ENCODE data around the gene IL10RA. TPM values are rescaled to one million over a fixed set of nuclear protein-coding genes. Genes with fewer than 3 reads are reported as not detected.
A peak's percentile ranks its signal among the peaks of the same experiment; 100 is the strongest.
"Not testable (repeated sequence)": the region's sequence is repeated elsewhere in the genome, so short reads cannot be mapped to it uniquely, and the experiment has no call there.

The IL10RA gene
- total and polyA plus RNA-seq, 7 experiments from 2014 or later, result 85.2 to 300 (median 171) TPM

DNA sequence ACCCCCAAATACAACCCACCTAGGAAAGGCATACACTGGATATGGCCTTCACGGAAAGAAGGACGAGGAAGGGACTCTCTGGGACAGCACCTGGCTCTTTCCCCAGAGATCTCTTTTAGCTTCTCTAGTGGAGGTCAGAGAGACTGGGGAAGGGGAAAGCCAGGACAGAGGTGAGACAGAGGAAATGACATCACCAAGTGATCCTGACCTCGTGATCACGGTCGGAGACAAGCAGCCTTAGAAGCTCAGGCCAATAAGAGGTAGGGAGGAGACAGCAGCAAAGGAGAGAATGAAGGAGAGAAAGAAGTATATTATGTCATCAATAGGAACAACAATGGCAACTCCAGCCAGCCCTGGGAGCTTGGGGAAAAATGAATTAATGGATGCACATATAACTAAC, 41.6 kb upstream of the IL10RA start:
- no peak for ATAC-seq
- peaks cover 26 to 28% of the 10 kb centered on the region in 2 donors for H3K4me1 ChIP-seq (ENCODE audit: control insufficient read depth in 2 of 2, insufficient read depth in 2 of 2, low read length in 2 of 2)
- CTCF ChIA-PET, result interaction anchor here (0.9 to 9.5 kb wide), 6 partner anchors 9 to 121 kb away, joined by 3 to 138 read pairs (median 59); partner anchors contain the start of genes FXYD2 and IL10RA
- peak overlapping the region in 3 of 9 donors; percentile 32 to 84 (median 76) for H3K27ac Mint-ChIP-seq
- POLR2A ChIA-PET, result interaction anchor here (1.0 kb wide), 1 partner anchor 101 kb away, joined by 3 read pairs; no protein-coding TSS in a partner anchor
- no peaks in the 10 kb centered on the region for H3K9me3 ChIP-seq (ENCODE audit: control insufficient read depth in 2 of 3, low read length in 3 of 3)
- H3K9me3 Mint-ChIP-seq, result peaks cover 0 to 5% (median 0%) of the 10 kb centered on the region in 11 donors
- H3K27me3 Mint-ChIP-seq, result no peaks in the 10 kb centered on the region
- no peaks in the 10 kb centered on the region for H3K27me3 ChIP-seq (ENCODE audit: control insufficient read depth in 2 of 2, insufficient read depth in 2 of 2, low read length in 2 of 2)
- intact Hi-C loops (cut with micrococcal nuclease), result loop anchor here in 1 of 2 donors (10.0 kb wide), 1 partner anchor 520 kb away; no protein-coding TSS in a partner anchor
- H3K36me3 Mint-ChIP-seq, result peaks cover 0 to 8% (median 5%) of the 10 kb centered on the region in 5 donors
- no peak overlapping the region for H3K4me3 ChIP-seq (ENCODE audit: low read length)
- DNase-seq, result no peak
- no peaks in the 10 kb centered on the region for H3K36me3 ChIP-seq (ENCODE audit: control insufficient read depth in 2 of 3, insufficient read depth in 3 of 3, low read length in 3 of 3)
- H3K27ac ChIP-seq (ENCODE audit: low read depth, low read length), result no peak overlapping the region
- H3K4me1 Mint-ChIP-seq, result peaks cover 29 to 62% (median 36%) of the 10 kb centered on the region in 7 donors
- peak overlapping the region in 1 of 10 donors; percentile 11 for H3K4me3 Mint-ChIP-seq

DNA sequence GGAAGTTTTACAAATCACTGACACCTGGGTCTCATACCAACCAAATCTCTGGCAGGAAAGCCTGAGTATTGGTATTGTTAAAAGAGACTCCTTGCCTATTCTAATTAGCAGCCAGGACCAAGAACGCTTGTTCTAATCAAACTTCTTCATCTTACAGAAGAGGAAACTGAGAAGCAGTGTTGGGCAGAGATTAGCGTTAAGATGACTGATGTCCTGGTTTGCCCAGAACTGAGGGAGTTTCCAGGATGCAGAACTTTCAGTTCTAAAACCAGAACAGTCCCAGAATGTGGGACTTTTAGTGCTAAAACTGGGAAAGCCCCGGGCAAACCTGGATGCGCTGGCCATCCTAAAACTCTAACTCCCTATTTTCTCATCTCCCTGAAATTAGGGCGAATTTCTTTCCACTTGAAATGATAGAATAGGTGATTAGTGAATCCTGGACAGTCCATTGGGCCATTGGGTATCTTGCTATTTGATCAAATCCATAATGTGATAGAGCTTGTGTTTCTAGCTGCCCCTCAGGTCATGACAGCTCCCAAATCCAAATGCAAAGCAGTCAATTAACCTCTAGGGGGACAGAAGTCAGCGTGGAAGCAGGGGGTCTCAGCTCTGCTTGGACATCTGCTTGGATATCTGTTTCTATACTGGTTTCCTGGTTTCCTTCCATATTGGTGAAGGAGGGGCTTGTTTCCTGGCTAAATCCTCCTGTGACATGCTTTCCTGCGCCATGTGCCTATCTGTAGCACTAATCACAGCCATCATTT, 41.0 kb upstream of the IL10RA start:
- Histone ChIP-seq H3K36me3 (ENCODE audit: control insufficient read depth in 2 of 3, insufficient read depth in 3 of 3, low read length in 3 of 3) (no peaks in the 10 kb centered on the region), H3K27me3 (ENCODE audit: control insufficient read depth in 2 of 2, insufficient read depth in 2 of 2, low read length in 2 of 2) (no peaks in the 10 kb centered on the region), H3K9me3 (ENCODE audit: control insufficient read depth in 2 of 3, low read length in 3 of 3) (no peaks in the 10 kb centered on the region), H3K4me1 (ENCODE audit: control insufficient read depth in 2 of 2, insufficient read depth in 2 of 2, low read length in 2 of 2) (peaks cover 32 to 34% of the 10 kb centered on the region in 2 donors), H3K4me3 (ENCODE audit: low read length) (no peak overlapping the region), H3K27ac (ENCODE audit: low read depth, low read length) (no peak overlapping the region)
- no peaks in the 10 kb centered on the region for H3K27me3 Mint-ChIP-seq
- peaks cover 0 to 5% (median 0%) of the 10 kb centered on the region in 11 donors for H3K9me3 Mint-ChIP-seq
- intact Hi-C loops (cut with micrococcal nuclease), result loop anchor here in 1 of 2 donors (10.0 kb wide), 1 partner anchor 520 kb away; no protein-coding TSS in a partner anchor
- H3K27ac Mint-ChIP-seq, result peak overlapping the region in 2 of 9 donors; percentile 76 to 84
- H3K4me1 Mint-ChIP-seq, result peaks cover 32 to 69% (median 43%) of the 10 kb centered on the region in 7 donors
- H3K36me3 Mint-ChIP-seq, result peaks cover 0 to 8% (median 5%) of the 10 kb centered on the region in 5 donors
- peak overlapping the region in 1 of 10 donors; percentile 11 for H3K4me3 Mint-ChIP-seq
- no peak for DNase-seq
- no peak for ATAC-seq
- POLR2A ChIA-PET, result interaction anchor here (1.0 to 3.3 kb wide), 2 partner anchors 42 to 102 kb away, joined by 3 to 20 read pairs; partner anchors contain the start of gene IL10RA
- CTCF ChIA-PET, result interaction anchor here (0.9 to 9.5 kb wide), 13 partner anchors 9 to 520 kb away, joined by 3 to 138 read pairs (median 13); partner anchors contain the start of genes FXYD2 and IL10RA

DNA sequence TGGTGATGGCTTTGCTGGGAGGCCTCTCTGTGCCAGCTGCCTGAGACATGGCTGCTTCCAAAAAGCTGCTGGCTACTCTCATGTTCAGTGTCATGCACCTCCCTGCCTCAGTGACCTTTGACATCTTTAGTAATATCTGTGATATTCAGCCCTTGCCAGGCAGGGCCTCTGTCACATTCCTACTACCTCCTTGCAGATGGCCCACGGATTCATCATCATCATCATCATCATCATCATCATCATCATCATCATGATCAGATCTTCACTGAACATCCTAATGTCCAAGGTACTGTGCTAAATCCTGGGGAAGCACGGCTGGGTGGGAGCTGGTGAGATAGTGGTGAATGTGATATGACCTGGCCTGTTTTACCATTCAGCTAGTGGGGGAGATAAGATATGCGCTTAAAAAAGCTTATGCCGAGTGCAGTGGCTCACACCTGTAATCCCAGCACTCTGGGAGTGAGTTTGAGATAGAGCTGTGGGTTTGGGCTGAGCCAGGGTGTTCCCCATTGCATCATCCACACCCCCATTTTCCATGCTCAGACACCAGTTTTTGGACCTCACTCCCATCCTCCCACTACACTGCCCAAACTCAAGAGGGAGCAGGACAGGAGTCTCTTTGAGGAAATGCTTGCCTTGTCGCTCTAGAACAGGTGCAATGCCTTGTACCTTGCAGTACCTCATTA, 39.9 kb upstream of the IL10RA start:
- H3K27ac Mint-ChIP-seq, result peak overlapping the region in 4 of 9 donors; percentile 30 to 91 (median 76)

DNA sequence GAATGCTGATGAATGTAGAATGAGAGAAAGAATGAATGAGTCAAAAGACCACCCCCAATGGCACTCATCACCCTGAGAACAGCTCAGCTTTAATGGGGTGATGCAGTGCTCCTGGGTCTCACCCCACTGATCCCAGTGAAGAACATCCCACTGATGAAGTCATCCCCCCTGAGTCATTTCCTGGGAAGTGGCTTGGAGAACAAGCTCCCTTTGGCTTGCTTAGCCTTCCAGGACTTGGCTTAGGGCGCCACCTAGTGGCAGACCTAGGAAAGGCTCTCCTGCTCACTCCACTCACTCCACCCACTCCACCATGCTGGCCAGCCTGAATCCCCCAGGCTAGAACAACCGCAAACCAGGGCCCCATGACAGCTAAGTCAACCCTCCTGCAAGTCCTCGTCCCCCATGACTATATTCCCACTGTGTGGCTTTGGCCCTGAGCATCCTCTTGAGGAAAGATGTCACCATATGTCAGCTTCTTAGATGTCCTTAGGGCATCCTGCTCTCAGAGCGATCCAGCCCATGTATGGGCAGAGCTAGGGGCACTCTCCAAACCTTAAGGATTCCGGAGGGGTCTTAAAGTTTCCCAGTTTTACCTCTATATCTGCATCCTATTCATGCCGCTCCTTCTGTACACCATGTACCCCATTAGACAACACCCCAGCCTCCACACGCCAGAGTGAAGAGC, 39.2 kb upstream of the IL10RA start:
- Mint-ChIP-seq H3K4me1 (peaks cover 50 to 83% (median 60%) of the 10 kb centered on the region in 7 donors), H3K36me3 (peaks cover 0 to 8% (median 5%) of the 10 kb centered on the region in 5 donors), H3K9me3 (peaks cover 0 to 5% (median 0%) of the 10 kb centered on the region in 11 donors), H3K27ac (peak overlapping the region; percentile 30 to 91 (median 82)), H3K4me3 (peak overlapping the region in 9 of 10 donors; percentile 1 to 79 (median 58)), H3K27me3 (no peaks in the 10 kb centered on the region)
- CTCF ChIA-PET, result interaction anchor here (0.6 to 9.5 kb wide), 44 partner anchors 8 to 521 kb away, joined by 3 to 138 read pairs (median 6); partner anchors contain the start of genes FXYD2 and IL10RA
- Histone ChIP-seq H3K9me3 (ENCODE audit: control insufficient read depth in 2 of 3, low read length in 3 of 3) (no peaks in the 10 kb centered on the region), H3K4me3 (ENCODE audit: low read length) (no peak overlapping the region), H3K27ac (ENCODE audit: low read depth, low read length) (no peak overlapping the region), H3K36me3 (ENCODE audit: control insufficient read depth in 2 of 3, insufficient read depth in 3 of 3, low read length in 3 of 3) (no peaks in the 10 kb centered on the region), H3K27me3 (ENCODE audit: control insufficient read depth in 2 of 2, insufficient read depth in 2 of 2, low read length in 2 of 2) (no peaks in the 10 kb centered on the region), H3K4me1 (ENCODE audit: control insufficient read depth in 2 of 2, insufficient read depth in 2 of 2, low read length in 2 of 2) (peaks cover 49 to 51% of the 10 kb centered on the region in 2 donors)
- ATAC-seq, result peak; percentile 64
- intact Hi-C loops (cut with micrococcal nuclease), result loop anchor here (1.0 to 10.0 kb wide), 4 partner anchors 103 to 522 kb away; no protein-coding TSS in a partner anchor
- POLR2A ChIA-PET, result interaction anchor here (0.6 to 3.3 kb wide), 11 partner anchors 10 to 139 kb away, joined by 3 to 20 read pairs (median 6); partner anchors contain the start of genes FXYD2 and IL10RA
- peak; percentile 57 to 86 (median 76) for DNase-seq

More for the DNA sequence above, 39.9 kb upstream of the IL10RA start:
- CTCF ChIA-PET, result interaction anchor here (0.6 to 9.5 kb wide), 39 partner anchors 10 to 521 kb away, joined by 3 to 138 read pairs (median 7); partner anchors contain the start of genes FXYD2 and IL10RA
- H3K27me3 Mint-ChIP-seq, result no peaks in the 10 kb centered on the region
- POLR2A ChIA-PET, result interaction anchor here (0.6 to 3.3 kb wide), 10 partner anchors 10 to 139 kb away, joined by 3 to 20 read pairs (median 7); partner anchors contain the start of genes FXYD2 and IL10RA
- no peak for DNase-seq
- Histone ChIP-seq H3K9me3 (ENCODE audit: control insufficient read depth in 2 of 3, low read length in 3 of 3) (no peaks in the 10 kb centered on the region), H3K27ac (ENCODE audit: low read depth, low read length) (no peak overlapping the region), H3K36me3 (ENCODE audit: control insufficient read depth in 2 of 3, insufficient read depth in 3 of 3, low read length in 3 of 3) (no peaks in the 10 kb centered on the region), H3K27me3 (ENCODE audit: control insufficient read depth in 2 of 2, insufficient read depth in 2 of 2, low read length in 2 of 2) (no peaks in the 10 kb centered on the region), H3K4me1 (ENCODE audit: control insufficient read depth in 2 of 2, insufficient read depth in 2 of 2, low read length in 2 of 2) (peaks cover 42 to 44% of the 10 kb centered on the region in 2 donors), H3K4me3 (ENCODE audit: low read length) (no peak overlapping the region)
- H3K4me1 Mint-ChIP-seq, result peaks cover 43 to 80% (median 53%) of the 10 kb centered on the region in 7 donors
- H3K36me3 Mint-ChIP-seq, result peaks cover 0 to 8% (median 5%) of the 10 kb centered on the region in 5 donors
- intact Hi-C loops (cut with micrococcal nuclease), result loop anchor here in 1 of 2 donors (10.0 kb wide), 1 partner anchor 521 kb away; no protein-coding TSS in a partner anchor
- H3K4me3 Mint-ChIP-seq, result no peak overlapping the region
- H3K9me3 Mint-ChIP-seq, result peaks cover 0 to 5% (median 0%) of the 10 kb centered on the region in 11 donors
- no peak for ATAC-seq

DNA sequence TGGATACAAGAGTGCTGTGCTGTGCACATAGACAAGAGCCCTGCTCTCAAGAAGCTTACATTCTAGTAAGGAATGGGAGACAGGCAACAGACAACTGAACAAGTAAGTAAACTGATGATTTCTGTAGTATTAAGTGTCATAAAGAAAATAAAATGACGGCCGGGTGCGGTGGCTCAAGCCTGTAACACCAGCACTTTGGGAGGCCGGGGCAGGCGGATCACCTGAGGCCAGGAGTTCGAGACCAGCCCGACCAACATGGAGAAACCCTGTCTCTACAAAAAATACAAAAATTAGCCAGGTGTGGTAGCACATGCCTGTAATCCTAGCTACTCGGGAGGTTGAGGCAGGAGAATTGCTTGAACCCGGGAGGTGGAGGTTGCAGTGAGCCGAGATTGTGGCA, 38.4 kb upstream of the IL10RA start:
- not testable (repeated sequence) for H3K27me3 ChIP-seq (ENCODE audit: control insufficient read depth in 2 of 2, insufficient read depth in 2 of 2, low read length in 2 of 2); DNase-seq; H3K9me3 ChIP-seq (ENCODE audit: control insufficient read depth in 2 of 3, low read length in 3 of 3); H3K27ac ChIP-seq (ENCODE audit: low read depth, low read length); H3K4me3 ChIP-seq (ENCODE audit: low read length); H3K9me3 Mint-ChIP-seq; H3K27me3 Mint-ChIP-seq; ATAC-seq; H3K36me3 ChIP-seq (ENCODE audit: control insufficient read depth in 2 of 3, insufficient read depth in 3 of 3, low read length in 3 of 3); H3K36me3 Mint-ChIP-seq
- peak overlapping the region; percentile 42 to 95 (median 82) for H3K27ac Mint-ChIP-seq
- POLR2A ChIA-PET, result interaction anchor here (0.6 to 3.3 kb wide), 9 partner anchors 11 to 140 kb away, joined by 3 to 20 read pairs (median 8); partner anchors contain the start of gene IL10RA
- peaks cover 50 to 86% (median 68%) of the 10 kb centered on the region in 7 donors for H3K4me1 Mint-ChIP-seq
- intact Hi-C loops (cut with micrococcal nuclease), result loop anchor here (1.0 to 10.0 kb wide), 4 partner anchors 103 to 523 kb away; no protein-coding TSS in a partner anchor
- peak overlapping the region in 6 of 10 donors; percentile 31 to 79 (median 44) for H3K4me3 Mint-ChIP-seq
- H3K4me1 ChIP-seq (ENCODE audit: control insufficient read depth in 2 of 2, insufficient read depth in 2 of 2, low read length in 2 of 2), result peaks cover 56 to 59% of the 10 kb centered on the region in 2 donors
- CTCF ChIA-PET, result interaction anchor here (0.8 to 9.5 kb wide), 29 partner anchors 9 to 522 kb away, joined by 3 to 138 read pairs (median 8); partner anchors contain the start of genes FXYD2 and IL10RA

Measured in naive thymus-derived CD4-positive, alpha-beta T cell (primary cell).